Neuronal stem cell (in vitro differentiated cells): ENCODE results near the gene SCARF2.

Source experiments
- DNase-seq: peaks from one replicate; pipeline ENCODE4 v3.0.0-alpha.2; 2013; ENCODE audit warnings: low spot score
- H2AFZ ChIP-seq: one replicate; pipeline ENCODE4 v1.6.1; 2013; ENCODE audit warnings: mild to moderate bottlenecking, low read length, inconsistent platforms
- H2AK5ac ChIP-seq: 2 replicates; pipeline ENCODE4 v1.6.1; 2013; ENCODE audit warnings: low read depth, mild to moderate bottlenecking, inconsistent platforms, low read length, moderate library complexity, mixed read lengths
- H2BK120ac ChIP-seq: 2 replicates; pipeline ENCODE4 v1.6.1; 2013; ENCODE audit warnings: low read depth, mild to moderate bottlenecking, inconsistent platforms, low read length, moderate library complexity, mixed read lengths
- H2BK12ac ChIP-seq: one replicate; pipeline ENCODE4 v1.6.1; 2013; ENCODE audit warnings: low read length, inconsistent platforms
- H2BK15ac ChIP-seq: 2 replicates; pipeline ENCODE4 v1.6.1; 2013; ENCODE audit warnings: mild to moderate bottlenecking, low read length, inconsistent platforms, mixed read lengths
- H2BK5ac ChIP-seq: one replicate; pipeline ENCODE4 v1.6.1; 2013; ENCODE audit warnings: inconsistent platforms, mild to moderate bottlenecking, low read length, moderate library complexity
- H3K14ac ChIP-seq: one replicate; pipeline ENCODE4 v1.6.1; 2013; ENCODE audit warnings: low read length, inconsistent platforms
- H3K18ac ChIP-seq: 2 replicates; pipeline ENCODE4 v1.6.1; 2013; ENCODE audit warnings: low read length, inconsistent platforms
- H3K23ac ChIP-seq: 2 replicates; pipeline ENCODE4 v1.6.1; 2013; ENCODE audit warnings: low read depth, mild to moderate bottlenecking, mixed read lengths, low read length, inconsistent platforms; ENCODE audit not compliant: poor library complexity
- H3K27ac ChIP-seq: replicated peaks from 3 replicates; pipeline ENCODE4 v1.5.1; 2013; ENCODE audit warnings: low read length, inconsistent platforms
- H3K27me3 ChIP-seq, 3 experiments: 2 replicates each; pipeline ENCODE4 v1.6.1; 2013; ENCODE audit warnings: low read length in 3 of 3, mild to moderate bottlenecking in 2 of 3, inconsistent platforms in 1 of 3, low read depth in 1 of 3, mixed read lengths in 1 of 3, moderate library complexity in 1 of 3; ENCODE audit not compliant: control insufficient read depth in 3 of 3, insufficient read depth in 3 of 3
- H3K36me3 ChIP-seq, 2 donors: replicated peaks in 1 of 2; 2 replicates each; pipeline ENCODE4 v1.6.1; 2013; ENCODE audit warnings: low read length in 2 of 2; ENCODE audit not compliant: control insufficient read depth in 2 of 2, insufficient read depth in 2 of 2
- H3K4ac ChIP-seq: 2 replicates; pipeline ENCODE4 v1.6.1; 2013; ENCODE audit warnings: inconsistent platforms, mild to moderate bottlenecking, low read length, moderate library complexity
- H3K4me1 ChIP-seq, 2 donors: 1 replicate in 1 of 2; 2 replicates in 1 of 2; pipeline ENCODE4 v1.6.1; 2013; ENCODE audit warnings: low read length in 2 of 2, low read depth in 1 of 2; ENCODE audit not compliant: control insufficient read depth in 2 of 2, insufficient read depth in 1 of 2
- H3K4me2 ChIP-seq: one replicate; pipeline ENCODE4 v1.6.1; 2013; ENCODE audit warnings: mild to moderate bottlenecking, low read length, inconsistent platforms; ENCODE audit not compliant: insufficient read depth, poor library complexity, severe bottlenecking
- H3K4me3 ChIP-seq, 2 donors: 2 replicates each; pipeline ENCODE4 v1.5.1; 2013; ENCODE audit warnings: low read length in 2 of 2, mild to moderate bottlenecking in 2 of 2, inconsistent platforms in 1 of 2, moderate library complexity in 1 of 2
- H3K79me1 ChIP-seq: one replicate; pipeline ENCODE4 v1.6.1; 2013; ENCODE audit warnings: low read depth, mild to moderate bottlenecking, inconsistent platforms, low read length, moderate library complexity
- H3K9ac ChIP-seq: one replicate; pipeline ENCODE4 v1.6.1; 2013; ENCODE audit warnings: mild to moderate bottlenecking, low read depth, low read length, inconsistent platforms; ENCODE audit not compliant: poor library complexity
- H3K9me3 ChIP-seq, 2 donors: replicated peaks in 1 of 2; 2 replicates each; pipeline versions ENCODE3 to v1.6.1; 2013; ENCODE audit warnings: low read length in 2 of 2, mild to moderate bottlenecking in 2 of 2, inconsistent platforms in 1 of 2, low read depth in 1 of 2, mixed read lengths in 1 of 2, moderate library complexity in 1 of 2; ENCODE audit not compliant: control insufficient read depth in 2 of 2, insufficient read depth in 1 of 2
- H4K8ac ChIP-seq: one replicate; pipeline ENCODE4 v1.6.1; 2013; ENCODE audit warnings: low read depth, mild to moderate bottlenecking, inconsistent platforms, low read length, moderate library complexity
- H4K91ac ChIP-seq: one replicate; pipeline ENCODE4 v1.6.1; 2013; ENCODE audit warnings: low read length, low read depth, mild to moderate bottlenecking, inconsistent platforms; ENCODE audit not compliant: poor library complexity
- WGBS, 2 donors: extraction: QIAGEN DNeasy Blood & Tissue Kit; methylation state at CpG; one replicate each; pipeline ENCODE4 v1.1.7; 2013; ENCODE audit warnings: missing lambda C conversion rate in 2 of 2, mixed read lengths in 1 of 2; ENCODE audit not compliant: insufficient read length in 2 of 2, insufficient replicate concordance in 1 of 2; ENCODE audit errors: extremely low coverage in 2 of 2; 5-methylcytosine and 5-hydroxymethylcytosine counted together

Gene SCARF2

DNA sequence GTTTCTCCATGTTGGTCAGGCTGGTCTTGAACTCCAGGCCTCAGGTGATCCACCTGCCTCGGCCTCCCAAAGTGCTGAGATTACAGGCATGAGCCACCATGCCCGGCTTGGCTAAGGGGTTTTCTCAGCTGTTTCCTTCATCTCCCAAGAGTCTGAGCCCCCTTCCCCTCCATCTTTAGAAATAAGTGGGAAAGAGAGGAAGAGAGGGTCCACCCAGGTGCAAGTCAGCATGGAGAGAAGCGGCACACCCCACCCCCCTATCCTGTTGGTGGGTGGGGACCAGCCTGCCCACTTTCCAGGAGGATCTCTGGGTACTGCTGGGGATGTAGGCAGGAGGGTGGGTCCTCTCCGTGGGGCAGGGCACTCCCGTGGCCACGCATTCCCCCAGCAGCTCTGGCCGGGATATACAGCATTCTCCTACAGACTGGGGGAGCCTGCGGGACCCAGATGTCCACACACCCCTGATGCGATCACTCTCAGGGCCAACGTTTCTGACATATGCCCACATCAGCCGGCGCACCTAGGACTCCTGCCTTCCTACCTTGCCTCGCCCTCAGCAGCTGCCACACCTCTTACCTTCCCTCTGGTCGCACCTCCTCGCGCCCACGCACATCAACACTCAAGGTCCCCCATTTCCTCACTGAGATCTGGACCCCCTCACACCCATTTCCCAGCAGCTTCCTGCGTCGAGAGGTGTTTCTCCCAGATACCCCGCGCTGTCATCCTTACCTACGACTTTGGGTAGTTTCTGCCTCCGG lies 8.9 kb downstream of the SCARF2 start:
- peak overlapping the region; percentile 84 for H2BK12ac ChIP-seq
- H3K14ac ChIP-seq = peak overlapping the region; percentile 71
- peak overlapping the region; percentile 49 for H3K4me2 ChIP-seq

GRCh38 chr22:20427945-20428417 lies 9.6 kb downstream of the SCARF2 start:
- H2BK15ac ChIP-seq = no peak overlapping the region
- H4K91ac ChIP-seq = no peak overlapping the region
- H3K4me2 ChIP-seq = no peak overlapping the region
- H3K18ac ChIP-seq = no peak overlapping the region
- peaks cover 0 to 61% (median 24%) of the 10 kb centered on the region in 3 experiments for H3K27me3 ChIP-seq
- H2AK5ac ChIP-seq = peak overlapping the region; percentile 14
- H2BK12ac ChIP-seq = no peak overlapping the region
- H3K27ac ChIP-seq = no peak overlapping the region
- H2BK120ac ChIP-seq = no peak overlapping the region
- H3K23ac ChIP-seq = no peak overlapping the region
- no peak overlapping the region for H3K9ac ChIP-seq
- H4K8ac ChIP-seq = no peak overlapping the region
- peaks cover 6% of the 10 kb centered on the region for H3K79me1 ChIP-seq
- peaks cover 0 to 11% of the 10 kb centered on the region in 2 donors for H3K9me3 ChIP-seq
- no peak overlapping the region for H2BK5ac ChIP-seq
- no peak overlapping the region for H3K14ac ChIP-seq
- no peak overlapping the region for H3K4ac ChIP-seq
- no peak overlapping the region for H3K4me3 ChIP-seq
- H3K4me1 ChIP-seq = peaks cover 8 to 20% of the 10 kb centered on the region in 2 donors
- no peak for DNase-seq
- no peak overlapping the region for H2AFZ ChIP-seq
- H3K36me3 ChIP-seq = peaks cover 2 to 68% of the 10 kb centered on the region in 2 donors
- no CpG with 5 or more reads among the region's 4 CpGs for WGBS, 2 donors

More for the DNA sequence above, 8.9 kb downstream of the SCARF2 start:
- no peak overlapping the region for H2BK5ac ChIP-seq
- peak overlapping the region; percentile 43 for H4K8ac ChIP-seq
- H4K91ac ChIP-seq = no peak overlapping the region
- no peak overlapping the region for H2BK15ac ChIP-seq
- peaks cover 1 to 20% of the 10 kb centered on the region in 2 donors for H3K4me1 ChIP-seq
- peak overlapping the region; percentile 100 for H3K23ac ChIP-seq
- WGBS, 2 donors = no CpG with 5 or more reads among the region's 23 CpGs
- DNase-seq = no peak
- H2AK5ac ChIP-seq = peak overlapping the region; percentile 66
- no peak overlapping the region for H3K27ac ChIP-seq
- H2BK120ac ChIP-seq = no peak overlapping the region
- peak overlapping the region in 1 of 2 donors; percentile 37 for H3K4me3 ChIP-seq
- H3K79me1 ChIP-seq = peaks cover 6% of the 10 kb centered on the region
- H3K27me3 ChIP-seq = peaks cover 0 to 65% (median 24%) of the 10 kb centered on the region in 3 experiments
- H3K36me3 ChIP-seq = peaks cover 2 to 69% of the 10 kb centered on the region in 2 donors
- no peak overlapping the region for H2AFZ ChIP-seq
- H3K9ac ChIP-seq = peak overlapping the region; percentile 77
- peaks cover 0 to 11% of the 10 kb centered on the region in 2 donors for H3K9me3 ChIP-seq
- peak overlapping the region; percentile 87 for H3K18ac ChIP-seq
- peak overlapping the region; percentile 53 for H3K4ac ChIP-seq

- H3K23ac ChIP-seq = peak overlapping the region; percentile 85
- no peak overlapping the region for H2AFZ ChIP-seq
- no peak for DNase-seq
- peaks cover 0 to 11% of the 10 kb centered on the region in 2 donors for H3K9me3 ChIP-seq
- H3K36me3 ChIP-seq = peaks cover 2 to 66% of the 10 kb centered on the region in 2 donors
- no CpG with 5 or more reads among the region's 8 CpGs for WGBS, 2 donors
- peaks cover 6% of the 10 kb centered on the region for H3K79me1 ChIP-seq
- H3K27me3 ChIP-seq = peaks cover 0 to 56% (median 24%) of the 10 kb centered on the region in 3 experiments
- peak overlapping the region; percentile 14 for H2AK5ac ChIP-seq
- no peak overlapping the region for H2BK120ac ChIP-seq
- H3K4me3 ChIP-seq = no peak overlapping the region
- no peak overlapping the region for H4K91ac ChIP-seq
- H3K14ac ChIP-seq = no peak overlapping the region
- no peak overlapping the region for H3K4ac ChIP-seq
- no peak overlapping the region for H3K18ac ChIP-seq
- H3K9ac ChIP-seq = peak overlapping the region; percentile 30
- no peak overlapping the region for H4K8ac ChIP-seq
- no peak overlapping the region for H2BK12ac ChIP-seq
- H3K4me2 ChIP-seq = no peak overlapping the region
- H2BK15ac ChIP-seq = no peak overlapping the region
- no peak overlapping the region for H3K27ac ChIP-seq
- H3K4me1 ChIP-seq = peaks cover 15 to 21% of the 10 kb centered on the region in 2 donors
- H2BK5ac ChIP-seq = no peak overlapping the region
Observed at GRCh38 chr22:20427104-20427944, 10.3 kb downstream of the SCARF2 start.
